ENCODE data around the gene TFDP1.

The TFDP1 gene

GRCh38 chr13:113627136-113627535, 42.6 kb downstream of the TFDP1 start:
- no peak overlapping the region for H3K4me3 ChIP-seq (ENCODE audit: low read depth, low read length)
- no peak for DNase-seq (ENCODE audit: low read depth)
- no peak for TF ChIP-seq CTCF (IDR thresholded peaks at IDR 0.05; ENCODE audit: control insufficient read depth, extremely low read depth, insufficient read depth)

- no peak for TF ChIP-seq CTCF (IDR thresholded peaks at IDR 0.05; ENCODE audit: control insufficient read depth, extremely low read depth, insufficient read depth)
- DNase-seq (ENCODE audit: low read depth), result no peak
Observed at GRCh38 chr13:113628291-113629270, 44.0 kb downstream of the TFDP1 start.

GRCh38 chr13:113629866-113630265, 45.3 kb downstream of the TFDP1 start:
- H3K4me3 ChIP-seq (ENCODE audit: low read depth, low read length), result no peak overlapping the region
- TF ChIP-seq CTCF (IDR thresholded peaks at IDR 0.05; ENCODE audit: control insufficient read depth, extremely low read depth, insufficient read depth), result no peak
- no peak for DNase-seq (ENCODE audit: low read depth)

More at GRCh38 chr13:113628291-113629270, 44.0 kb downstream of the TFDP1 start:
- no peak overlapping the region for H3K4me3 ChIP-seq (ENCODE audit: low read depth, low read length)

GRCh38 chr13:113630296-113630695, 45.7 kb downstream of the TFDP1 start:
- no peak for TF ChIP-seq CTCF (IDR thresholded peaks at IDR 0.05; ENCODE audit: control insufficient read depth, extremely low read depth, insufficient read depth)
- DNase-seq (ENCODE audit: low read depth), result no peak

GRCh38 chr13:113630804-113631203, 46.3 kb downstream of the TFDP1 start:
- no peak for DNase-seq (ENCODE audit: low read depth)
- no peak for TF ChIP-seq CTCF (IDR thresholded peaks at IDR 0.05; ENCODE audit: control insufficient read depth, extremely low read depth, insufficient read depth)
- H3K4me3 ChIP-seq (ENCODE audit: low read depth, low read length), result no peak overlapping the region

More at GRCh38 chr13:113630296-113630695, 45.7 kb downstream of the TFDP1 start:
- H3K4me3 ChIP-seq (ENCODE audit: low read depth, low read length), result no peak overlapping the region

GRCh38 chr13:113631341-113632095, 47.0 kb downstream of the TFDP1 start:
- DNase-seq (ENCODE audit: low read depth), result no peak
- TF ChIP-seq CTCF (IDR thresholded peaks at IDR 0.05; ENCODE audit: control insufficient read depth, extremely low read depth, insufficient read depth), result no peak
- H3K4me3 ChIP-seq (ENCODE audit: low read depth, low read length), result no peak overlapping the region

All from LNCaP clone FGC (cell line).